Sciatic nerve (tissue), 2 donors: ENCODE measurements around the gene HSF2BP. TPM values are rescaled to one million over a fixed set of nuclear protein-coding genes. Genes with fewer than 3 reads are reported as not detected.
"Not testable (repeated sequence)": the region's sequence is repeated elsewhere in the genome, so short reads cannot be mapped to it uniquely, and the experiment has no call there.

Experiments used
- ATAC-seq: fragments of 200-7000 bp; cut with Tn5 transposase; one replicate; pipeline ENCODE4 v1.9.1; 2020; ENCODE audit warnings: mild to moderate bottlenecking, moderate library complexity
- DNase-seq: peaks from one replicate; pipeline ENCODE4 v3.0.0-alpha.2; 2020; ENCODE audit warnings: low spot score
- intact Hi-C: fragments of 100-400 bp; cut with DNase I; formaldehyde crosslinking; loops from one replicate; pipeline ENCODE4 v1.14.2; 2022
- total RNA-seq: library from RNA; stranded (reverse); fragmentation: NEBNext Ultra II Directional; extraction: Animal tissue kit (Norgen Biotek cat#: 25700); gene quantifications from one replicate; pipeline ENCODE4 v1.2.1, GENCODE V29; 2021
- donor health status: DM: no; HTN: no; CAD: no.
- donor health status: DM: no; HTN: no; CAD: no.

HSF2BP gene
- 1.8 TPM for total RNA-seq

DNA sequence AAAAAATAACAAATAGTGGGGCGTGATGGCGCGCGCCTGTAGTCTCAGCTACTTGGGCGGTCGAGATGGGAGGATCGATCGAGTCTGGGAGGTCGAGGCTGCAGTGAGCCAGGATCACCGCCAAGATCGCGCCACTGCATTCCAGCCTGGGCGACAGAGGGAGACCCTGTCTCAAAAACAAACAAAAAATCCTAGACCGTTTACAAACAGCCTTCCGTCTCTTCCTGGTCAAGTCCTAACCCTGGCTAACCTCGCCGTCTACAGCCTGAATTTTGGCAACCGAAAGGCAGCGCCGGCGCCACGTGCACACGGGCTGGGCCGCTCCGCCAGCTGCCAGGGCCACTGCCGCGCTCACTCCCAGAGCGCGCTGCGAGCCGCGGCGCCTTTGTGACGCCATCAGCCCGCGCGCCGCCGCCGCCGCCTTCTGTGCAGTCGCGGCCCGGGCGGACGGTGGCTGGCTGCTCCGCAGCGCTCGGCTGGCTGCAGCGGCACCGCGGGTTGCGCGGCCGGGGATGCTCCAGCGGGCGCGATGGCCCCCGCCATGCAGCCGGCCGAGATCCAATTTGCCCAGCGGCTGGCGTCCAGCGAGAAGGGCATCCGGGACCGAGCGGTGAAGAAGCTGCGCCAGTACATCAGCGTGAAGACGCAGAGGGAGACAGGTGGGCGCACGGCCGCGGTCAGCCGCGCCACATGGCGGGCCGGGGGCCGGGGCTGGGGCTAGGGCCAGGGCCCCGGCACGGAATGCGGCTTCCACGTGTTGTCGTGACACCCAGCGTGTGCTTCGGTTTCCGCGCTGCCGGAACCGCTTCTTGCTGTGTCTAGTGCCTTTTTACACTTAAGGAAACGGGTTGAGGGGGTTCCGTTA lies at the start of gene HSF2BP, which contains the start of gene RRP1B:
Gene HSF2BP, minus strand, starts transcription at position 353 of the 865 bp plus-strand sequence. CDS start 1,392 bp downstream, outside the sequence.
Gene RRP1B, plus strand, starts transcription at position 425 of the 865 bp plus-strand sequence. Its CDS starts 105 bp downstream, at position 530.
- ATAC-seq (peak; percentile 92), DNase-seq (peak; percentile 88)
- intact Hi-C loops: no loop called here

DNA sequence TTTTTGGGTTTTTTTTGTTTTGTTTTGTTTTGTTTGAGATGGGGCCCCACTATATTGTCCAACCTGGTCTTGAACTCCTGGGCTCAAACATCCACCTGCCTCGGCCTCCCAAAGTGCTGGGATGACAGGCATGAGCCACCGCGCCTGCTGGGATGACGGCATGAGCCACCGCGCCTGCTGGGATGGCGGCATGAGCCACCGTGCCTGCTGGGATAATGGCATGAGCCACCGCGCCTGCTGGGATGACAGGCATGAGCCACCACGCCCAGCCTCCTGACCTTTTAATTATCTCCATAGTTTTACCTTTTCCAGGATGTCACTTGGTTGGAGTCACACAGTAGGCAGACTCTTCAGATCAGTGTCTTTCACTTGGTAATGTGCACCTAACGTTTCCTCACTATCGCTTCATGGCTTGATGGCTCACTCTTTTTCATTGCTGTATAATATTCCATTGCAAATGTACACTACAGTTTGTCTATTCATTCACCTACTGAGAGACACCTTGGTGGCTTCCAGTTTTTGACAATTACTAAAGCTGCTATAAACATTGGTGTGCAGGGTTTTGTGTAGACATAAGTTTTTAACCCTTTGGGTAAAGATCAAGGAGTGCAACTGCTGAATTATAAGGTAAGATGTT lies 49.6 kb upstream of the HSF2BP start:
- DNase-seq (no peak), ATAC-seq (no peak)

DNA sequence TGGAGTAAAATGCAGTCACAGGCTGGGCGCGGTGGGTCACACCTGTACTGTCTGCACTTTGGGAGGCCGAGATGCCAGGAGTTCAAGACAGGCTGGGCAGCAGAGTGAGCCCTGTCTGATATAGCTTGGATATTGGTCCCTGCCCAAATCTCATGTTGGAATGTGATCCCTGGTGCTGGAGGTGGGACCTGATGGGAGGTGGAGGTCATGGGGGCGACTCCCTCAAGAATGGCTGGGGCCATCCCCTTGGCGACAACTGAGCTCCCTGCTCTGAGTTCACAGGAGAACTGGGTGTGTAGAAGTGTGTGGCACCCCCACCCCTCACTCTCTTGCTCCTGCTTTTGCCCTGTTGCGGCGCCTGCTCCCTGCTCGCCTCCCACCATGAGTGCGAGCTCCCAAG lies 48.2 kb upstream of the HSF2BP start:
- ATAC-seq: no peak
- intact Hi-C loops: no loop called here
- DNase-seq: no peak

More for the DNA sequence above, 49.6 kb upstream of the HSF2BP start:
- intact Hi-C loops: no loop called here

DNA sequence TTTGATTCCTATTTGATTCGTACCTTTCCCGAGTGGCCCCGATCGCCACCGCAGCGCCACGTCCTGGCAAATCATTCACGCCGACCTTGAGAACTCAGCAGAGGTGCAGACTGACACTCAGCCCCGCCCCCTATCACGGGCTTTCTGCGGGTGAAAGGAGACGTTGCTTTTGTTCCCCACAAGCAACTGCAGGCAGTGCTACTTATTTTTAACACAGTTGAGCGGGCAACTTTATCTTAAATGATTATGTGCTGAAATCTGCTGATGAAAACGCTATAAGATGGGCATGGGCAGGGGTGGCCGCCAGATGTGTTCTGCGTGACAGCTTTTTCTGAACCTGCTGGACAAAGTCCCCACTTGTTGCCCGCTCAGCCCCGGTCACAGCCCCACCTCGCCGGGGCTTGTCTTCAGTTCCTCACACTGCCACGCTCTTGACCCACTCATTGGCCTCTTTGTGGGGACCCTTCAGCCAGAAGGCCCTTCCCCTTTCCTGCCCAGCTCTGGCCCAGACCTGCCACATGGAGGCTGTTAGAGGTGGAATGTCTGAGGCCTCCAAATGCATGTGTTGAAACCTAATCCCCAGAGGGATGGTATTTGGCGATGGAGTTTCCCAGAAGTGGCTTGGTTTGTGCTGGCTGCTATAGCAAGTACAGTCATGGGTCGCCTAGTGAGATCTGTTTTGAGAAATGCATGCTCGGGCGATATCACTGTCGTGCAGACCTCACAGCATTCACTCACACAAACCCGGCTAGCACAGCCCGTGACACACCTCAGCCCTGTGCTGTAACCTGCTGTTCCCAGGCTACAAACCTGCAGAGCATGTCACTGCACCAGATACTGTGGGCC lies 44.0 kb upstream of the HSF2BP start:
- DNase-seq (no peak), ATAC-seq (peak; percentile 82)
- intact Hi-C loops: no loop called here

DNA sequence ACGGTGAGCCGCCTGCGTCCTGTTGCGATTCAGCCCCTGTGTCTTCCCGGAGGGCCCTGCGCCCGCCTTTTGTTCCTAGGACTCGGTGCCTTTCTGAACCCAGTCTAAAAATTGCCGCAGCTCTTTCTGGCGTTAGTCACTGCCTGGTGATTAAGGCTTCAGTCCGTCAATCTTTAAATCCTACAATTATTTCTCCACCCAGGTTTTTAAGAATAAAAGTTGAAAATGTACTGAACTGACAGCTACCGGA lies 43.4 kb upstream of the HSF2BP start:
- ATAC-seq (no peak), DNase-seq (no peak)
- intact Hi-C loops: no loop called here

DNA sequence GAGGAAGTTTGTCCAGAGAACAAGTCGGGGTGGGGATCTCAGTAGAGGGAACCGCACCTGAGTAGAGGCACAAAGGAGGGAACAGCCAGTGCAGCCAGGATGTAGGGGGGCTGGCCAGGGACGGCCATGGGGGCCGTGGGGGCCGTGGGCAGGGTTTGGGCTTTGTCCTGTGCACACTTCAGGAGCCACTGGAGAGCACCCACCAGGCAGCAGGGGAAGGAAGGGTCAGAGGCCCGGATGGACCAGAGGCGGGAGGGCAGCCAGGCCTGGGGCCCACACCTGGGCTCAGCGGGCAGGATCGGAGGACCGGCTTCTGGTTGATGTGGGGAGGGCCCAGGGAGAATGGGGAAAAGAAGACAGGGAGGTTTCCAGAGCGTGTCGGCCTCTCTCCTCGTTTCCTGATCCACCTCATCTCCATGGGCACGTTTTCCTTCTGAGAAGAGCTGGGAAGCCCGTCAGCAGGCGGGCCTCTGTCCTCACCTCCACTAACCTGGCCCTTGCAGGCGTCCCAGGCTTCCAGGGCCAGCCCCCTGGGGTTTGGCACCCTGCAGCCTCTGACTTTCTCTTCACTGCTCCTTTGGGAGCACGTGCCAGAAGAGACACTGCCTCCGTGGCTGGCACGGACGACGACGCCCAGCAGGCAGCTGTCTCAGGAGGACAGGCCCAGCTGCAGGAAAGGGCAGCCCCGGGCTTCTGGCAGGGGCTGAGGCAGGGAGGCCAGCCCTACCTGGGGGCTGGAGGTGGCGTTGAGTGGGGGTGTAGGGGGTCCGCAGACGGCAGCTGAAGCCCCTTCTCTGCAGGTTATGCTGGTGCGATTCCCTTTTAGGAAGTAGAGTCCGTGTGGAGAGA lies 42.9 kb upstream of the HSF2BP start:
- DNase-seq (no peak), ATAC-seq (no peak)
- intact Hi-C loops: no loop called here

DNA sequence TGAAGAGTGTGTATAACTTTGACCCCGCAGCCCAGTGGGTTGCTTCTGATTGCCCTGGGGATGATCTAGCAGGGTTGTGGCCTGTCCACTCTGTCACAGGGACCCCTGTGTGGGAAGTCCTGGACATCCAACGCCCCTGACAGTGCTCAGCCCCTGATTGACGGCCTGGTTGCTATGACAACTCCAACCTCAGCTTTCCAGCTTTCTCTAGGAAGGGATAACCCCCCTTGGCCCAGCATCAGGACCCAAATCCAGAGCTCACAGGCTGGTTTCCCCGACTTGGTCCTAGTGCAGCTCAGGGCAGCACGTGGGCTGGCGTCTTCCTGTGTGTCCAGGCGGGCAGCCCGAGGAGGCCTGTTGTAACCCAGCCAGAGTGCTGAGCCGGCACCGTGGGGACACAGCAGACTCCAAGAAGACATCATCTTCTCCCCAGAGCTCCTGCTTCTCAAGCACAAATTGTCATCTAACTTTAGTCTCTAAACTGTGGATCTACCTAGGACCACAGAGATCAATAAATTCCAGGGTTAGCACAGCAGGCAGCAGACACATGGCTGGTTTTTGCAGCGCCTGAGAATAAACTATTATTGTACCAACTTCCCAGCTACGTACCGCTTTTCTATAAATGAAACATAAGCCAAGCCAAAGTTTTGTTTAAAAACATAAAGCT lies 40.8 kb upstream of the HSF2BP start:
- intact Hi-C loops: no loop called here
- no peak for DNase-seq
- no peak for ATAC-seq

DNA sequence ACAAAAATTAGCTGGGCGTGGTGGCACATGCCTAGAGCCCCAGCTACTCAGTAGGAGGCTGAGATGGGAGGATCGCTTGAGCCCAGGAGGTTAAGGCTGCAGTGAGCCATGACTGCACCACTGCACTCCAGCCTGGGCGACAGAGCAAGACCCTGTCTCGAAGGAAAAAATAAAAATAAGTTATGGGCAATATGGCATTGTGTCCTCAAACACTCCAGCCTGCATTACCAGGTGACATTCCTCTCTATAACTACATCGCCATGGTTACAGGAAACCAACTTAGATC lies 40.1 kb upstream of the HSF2BP start:
- DNase-seq, ATAC-seq, intact Hi-C loops: not testable (repeated sequence)

DNA sequence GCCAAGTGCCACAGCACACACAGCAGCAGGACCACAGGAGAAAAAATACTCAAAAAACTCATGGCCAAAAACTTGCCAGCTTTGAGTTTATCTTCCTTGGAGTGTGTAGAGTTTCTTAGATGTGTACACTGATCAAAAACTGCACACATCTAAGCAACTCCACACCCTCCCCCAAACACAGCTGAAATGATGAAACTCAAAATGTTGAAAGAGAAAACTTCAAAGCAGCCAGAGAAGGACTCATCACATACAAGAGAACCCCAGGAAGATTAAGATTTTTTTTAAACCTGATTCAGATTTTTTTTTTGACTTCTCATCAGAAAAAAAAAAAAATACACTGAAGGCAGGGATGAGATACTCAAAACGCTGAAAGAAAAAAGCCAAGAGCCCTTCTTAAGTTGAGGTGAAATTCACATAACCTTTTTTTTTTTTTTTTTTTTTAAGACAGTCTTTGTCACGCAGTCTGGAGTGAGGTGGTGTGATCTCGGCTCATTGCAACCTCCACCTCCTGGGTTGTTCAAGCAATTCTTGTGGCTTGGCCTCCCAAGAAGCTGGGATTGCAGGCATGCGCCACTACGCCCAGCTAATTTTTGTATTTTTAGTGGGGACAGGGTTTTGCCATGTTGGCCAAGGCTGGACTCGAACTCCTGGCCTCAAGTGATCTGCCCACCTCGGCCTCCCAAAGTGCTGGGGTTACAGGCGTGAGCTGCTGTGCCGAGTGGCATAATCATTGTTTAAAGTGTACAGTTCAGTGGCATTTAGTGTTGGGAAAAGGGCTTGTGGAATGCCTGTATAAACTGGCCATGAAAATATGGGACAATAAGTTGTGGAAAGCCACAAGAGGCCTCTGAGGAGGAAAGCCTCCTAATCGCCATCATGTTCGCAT lies 38.7 kb upstream of the HSF2BP start:
- intact Hi-C loops: no loop called here
- ATAC-seq (no peak), DNase-seq (no peak)

- DNase-seq: no peak
- intact Hi-C loops: no loop called here
- no peak for ATAC-seq
These were observed 36.9 kb upstream of the HSF2BP start for GRCh38 chr21:43696214-43696613.

DNA sequence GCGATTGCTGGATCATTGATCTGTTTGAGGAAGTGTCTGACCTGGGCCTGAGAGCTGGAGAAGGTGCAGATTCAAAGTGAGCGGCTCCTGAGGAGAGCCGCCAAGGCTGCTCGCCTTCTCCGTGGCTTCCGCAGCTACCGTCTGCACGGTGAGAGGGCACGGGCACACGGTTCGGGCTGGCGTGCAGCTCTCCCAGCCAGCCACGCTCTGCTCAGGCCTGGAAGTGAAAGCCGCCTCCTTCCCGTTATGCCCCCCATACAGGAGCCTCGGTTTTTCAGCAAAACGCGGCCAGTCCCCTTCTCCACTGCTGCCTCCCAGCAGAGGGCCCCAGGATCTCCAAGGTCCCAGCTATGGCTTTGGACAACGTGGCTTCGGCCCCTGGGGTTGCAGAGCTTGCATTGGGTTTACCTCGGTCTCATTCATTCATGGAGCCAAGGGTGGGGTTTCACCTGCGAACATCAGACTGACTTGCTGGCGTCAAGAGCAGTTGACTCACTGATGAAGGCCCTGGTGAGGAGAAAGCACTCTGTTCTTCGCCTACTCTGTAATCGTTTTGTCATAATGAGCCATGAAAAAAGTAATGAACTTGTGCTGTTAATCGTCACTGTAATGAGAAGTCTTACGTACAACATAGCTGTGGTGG lies 35.3 kb upstream of the HSF2BP start:
- DNase-seq (no peak), ATAC-seq (no peak)
- intact Hi-C loops: no loop called here

DNA sequence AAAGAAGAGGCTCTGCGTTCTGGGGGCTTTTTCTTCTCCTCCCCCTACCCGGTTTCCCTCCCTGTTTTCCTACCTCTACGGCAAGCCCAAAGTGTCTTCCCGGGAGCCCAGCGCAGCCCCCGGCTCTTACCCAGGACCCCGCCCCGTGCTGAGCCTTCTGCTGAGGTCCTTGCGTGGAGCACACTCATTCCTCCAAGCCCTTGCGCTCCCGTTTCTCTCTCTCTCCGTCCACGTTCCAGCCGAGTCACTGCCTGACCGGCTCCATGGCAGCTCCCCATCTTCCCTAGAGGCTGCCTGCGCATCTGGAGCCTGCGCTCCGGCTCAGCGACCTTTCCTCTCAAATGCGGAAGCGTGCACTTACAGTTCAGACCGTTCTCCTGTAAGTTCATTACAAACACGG lies 34.7 kb upstream of the HSF2BP start:
- intact Hi-C loops: no loop called here
- no peak for ATAC-seq
- DNase-seq: no peak

DNA sequence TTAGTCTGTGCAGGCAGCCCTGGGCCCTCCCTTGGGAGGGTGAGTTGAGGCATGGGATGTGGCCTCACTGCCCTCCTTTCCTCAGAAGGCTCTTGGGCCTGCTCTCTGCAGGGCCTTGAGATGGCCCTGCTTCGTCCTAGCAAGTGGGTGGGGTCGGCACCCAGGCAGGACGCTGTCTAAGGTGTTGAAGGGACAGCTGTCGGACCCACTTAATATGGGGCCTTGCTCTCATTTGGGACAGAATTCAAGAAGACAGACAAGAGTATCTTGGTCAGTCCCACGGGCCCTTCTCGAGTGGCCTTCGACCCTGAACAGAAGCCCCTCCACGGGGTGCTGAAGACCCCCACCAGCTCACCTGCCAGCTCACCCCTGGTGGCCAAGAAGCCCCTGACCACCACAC lies 33.7 kb upstream of the HSF2BP start:
- ATAC-seq: no peak
- intact Hi-C loops: no loop called here

DNA sequence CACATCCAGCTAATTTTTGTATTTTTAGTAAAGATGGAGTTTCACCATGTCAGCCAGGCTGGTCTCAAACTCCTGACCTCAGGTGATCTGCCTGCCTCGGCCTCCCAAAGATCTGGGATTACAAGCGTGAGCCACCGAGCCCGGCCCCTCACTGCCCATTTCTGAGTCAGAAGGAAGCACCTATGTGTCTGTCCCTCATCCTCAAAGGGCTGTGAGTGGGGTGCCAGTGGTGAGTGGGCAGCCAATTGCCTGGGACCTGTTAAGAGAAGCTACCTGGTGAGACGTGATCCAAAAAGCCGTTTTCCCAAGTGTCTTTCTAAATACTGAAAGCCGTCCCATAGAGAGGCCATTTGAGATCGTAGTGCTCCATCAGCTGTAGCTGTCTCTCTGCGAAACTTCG lies 32.5 kb upstream of the HSF2BP start:
- no peak for ATAC-seq
- intact Hi-C loops: no loop called here

More for the DNA sequence above, 33.7 kb upstream of the HSF2BP start:
- no peak for DNase-seq

DNA sequence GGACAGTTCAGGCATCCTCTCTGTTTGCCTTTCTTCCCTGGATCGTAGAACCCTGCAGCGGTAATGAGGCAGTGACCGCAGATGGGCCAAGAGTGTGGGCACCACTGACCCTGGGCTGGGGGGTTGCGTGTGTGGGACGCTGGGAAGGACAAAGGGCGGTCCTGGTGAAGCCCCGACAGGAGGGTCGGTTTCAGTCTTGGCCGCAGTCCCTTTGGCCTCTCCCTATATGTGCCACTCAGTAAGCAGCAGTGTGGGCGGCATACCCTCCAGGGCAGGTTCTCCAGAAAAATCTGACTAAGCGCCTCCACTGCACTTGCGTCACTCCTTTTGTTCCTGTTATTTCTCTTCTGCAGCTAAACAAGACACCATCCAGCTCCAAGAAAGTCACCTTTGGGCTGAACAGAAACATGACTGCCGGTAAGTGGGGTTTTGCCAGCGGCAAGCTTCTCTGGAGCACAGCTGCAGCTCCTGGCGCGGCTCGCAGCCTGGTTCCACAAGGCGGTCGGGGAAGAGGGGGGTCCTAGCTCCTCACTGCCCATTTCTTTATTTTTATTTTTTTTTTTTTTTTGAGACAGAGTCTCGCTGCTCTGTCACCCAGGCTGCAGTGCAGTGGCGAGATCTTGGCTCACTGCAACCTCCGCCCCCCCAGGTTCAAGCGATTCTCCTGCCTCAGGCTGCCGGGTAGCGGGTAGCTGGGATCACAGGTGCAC lies 32.0 kb upstream of the HSF2BP start:
- DNase-seq (no peak), ATAC-seq (no peak)
- intact Hi-C loops: no loop called here

More for the DNA sequence above, 32.5 kb upstream of the HSF2BP start:
- DNase-seq: no peak

DNA sequence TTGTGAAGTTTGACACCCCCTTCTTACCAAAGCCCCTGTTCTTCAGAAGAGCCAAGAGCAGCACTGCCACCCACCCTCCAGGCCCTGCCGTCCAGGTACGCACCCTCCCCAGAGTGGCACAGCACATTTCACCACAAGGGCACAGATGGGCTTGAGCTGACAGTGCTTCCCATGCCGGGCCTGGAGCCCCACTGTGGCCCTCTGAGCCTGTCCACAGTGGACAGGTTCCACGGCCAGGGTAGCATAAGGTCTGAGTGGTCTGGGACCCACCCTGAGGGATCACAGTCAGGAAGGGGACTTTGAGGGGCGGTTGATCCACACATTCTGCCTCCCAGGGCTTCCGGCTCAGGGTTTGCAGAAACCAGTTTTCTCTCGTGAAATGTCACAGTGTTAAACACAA lies 31.1 kb upstream of the HSF2BP start:
- no peak for ATAC-seq
- no peak for DNase-seq
- intact Hi-C loops: no loop called here
